GM23338 (cell line): ENCODE data around the gene SLC6A8. TPM values are rescaled to one million over a fixed set of nuclear protein-coding genes. Genes with fewer than 3 reads are reported as not detected.

Experiments
- ATAC-seq: fragments of 200-7000 bp; cut with Tn5 transposase; 3 replicates; pipeline ENCODE4 v1.9.1; 2020
- DNase-seq: peaks from one replicate; pipeline ENCODE4 v3.0.0-alpha.2; 2015; ENCODE audit warnings: low spot score
- H2AFZ ChIP-seq: fragments of 200-600 bp; sonication (generic); 2 replicates; pipeline ENCODE4 v1.8.0; 2016; ENCODE audit warnings: antibody characterized with exemption, mild to moderate bottlenecking, moderate library complexity
- H3F3A ChIP-seq: fragments of 200-600 bp; sonication (generic); replicated peaks from 2 replicates; pipeline ENCODE4 v1.8.0; 2017; ENCODE audit warnings: antibody characterized with exemption, mixed run types, low read depth
- H3K27ac ChIP-seq: fragments of 200-600 bp; sonication (generic); 2 replicates; pipeline ENCODE4 v1.6.1; 2016; ENCODE audit warnings: low read depth
- H3K27me3 ChIP-seq: fragments of 200-600 bp; sonication (generic); 2 replicates; pipeline ENCODE4 v1.8.0; 2016; ENCODE audit warnings: mild to moderate bottlenecking, mixed run types, moderate library complexity; ENCODE audit not compliant: insufficient read depth
- H3K36me3 ChIP-seq: fragments of 200-600 bp; sonication (generic); 2 replicates; pipeline ENCODE4 v1.8.0; 2016; ENCODE audit warnings: mild to moderate bottlenecking; ENCODE audit not compliant: insufficient read depth
- H3K4me1 ChIP-seq: fragments of 200-600 bp; sonication (generic); 2 replicates; pipeline ENCODE4 v1.8.0; 2016; ENCODE audit warnings: mild to moderate bottlenecking, moderate library complexity; ENCODE audit not compliant: insufficient read depth
- H3K4me2 ChIP-seq: fragments of 200-600 bp; sonication (generic); 2 replicates; pipeline ENCODE4 v1.7.1; 2017; ENCODE audit warnings: mixed run types
- H3K4me3 ChIP-seq: fragments of 200-600 bp; sonication (generic); 2 replicates; pipeline ENCODE4 v1.6.1; 2016; ENCODE audit warnings: mixed run types
- H3K79me2 ChIP-seq: fragments of 200-600 bp; sonication (generic); replicated peaks from 2 replicates; pipeline ENCODE4 v1.8.0; 2017; ENCODE audit warnings: mild to moderate bottlenecking; ENCODE audit not compliant: insufficient read depth
- H3K9me2 ChIP-seq: fragments of 200-600 bp; sonication (generic); 2 replicates; pipeline ENCODE4 v1.8.0; 2017; ENCODE audit not compliant: insufficient read depth
- H4K20me1 ChIP-seq: fragments of 200-600 bp; sonication (generic); replicated peaks from 2 replicates; pipeline ENCODE4 v1.8.0; 2017; ENCODE audit warnings: mild to moderate bottlenecking; ENCODE audit not compliant: insufficient read depth
- H3K27ac Mint-ChIP-seq: 2 replicates; pipeline ENCODE4 v1.8.0; 2020; ENCODE audit warnings: inconsistent platforms, mild to moderate bottlenecking, moderate library complexity, mixed read lengths
- H3K27me3 Mint-ChIP-seq: 3 replicates; pipeline ENCODE4 v1.8.0; 2022; ENCODE audit warnings: low read depth, mild to moderate bottlenecking, moderate library complexity, mixed read lengths, inconsistent platforms; ENCODE audit not compliant: insufficient read depth, poor library complexity
- H3K36me3 Mint-ChIP-seq: 3 replicates; pipeline ENCODE4 v1.8.0; 2021; ENCODE audit warnings: low read depth, mild to moderate bottlenecking, inconsistent platforms, moderate library complexity, mixed read lengths
- H3K4me1 Mint-ChIP-seq: 3 replicates; pipeline ENCODE4 v1.8.0; 2020; ENCODE audit warnings: mild to moderate bottlenecking, inconsistent platforms, mixed read lengths
- H3K4me3 Mint-ChIP-seq: 3 replicates; pipeline ENCODE4 v1.8.0; 2021; ENCODE audit warnings: moderate library complexity, mild to moderate bottlenecking, inconsistent platforms, mixed read lengths
- H3K9me3 Mint-ChIP-seq: 3 replicates; pipeline ENCODE4 v1.8.0; 2020; ENCODE audit warnings: moderate library complexity, mild to moderate bottlenecking, inconsistent platforms, mixed read lengths
- EZH2 ChIP-seq: fragments of 200-600 bp; sonication (generic); IDR thresholded peaks from one replicate; pipeline ENCODE4 v1.8.0; 2017; ENCODE audit warnings: antibody characterized with exemption, mild to moderate bottlenecking, low read depth; ENCODE audit not compliant: unreplicated experiment
- JUNB ChIP-seq: IDR thresholded peaks from one replicate; pipeline ENCODE4 v1.6.1; 2016; ENCODE audit warnings: antibody characterized with exemption; ENCODE audit not compliant: unreplicated experiment
- POLR2AphosphoS5 ChIP-seq: IDR thresholded peaks from 2 replicates; pipeline ENCODE4 v1.6.1; 2016; ENCODE audit warnings: antibody characterized with exemption, low read depth
- ZNF114 ChIP-seq: fragments of 250-450 bp; sonication (Bioruptor Pico); IDR thresholded peaks from 2 replicates; pipeline ENCODE4 v1.5.0; 2020; ENCODE audit warnings: mild to moderate bottlenecking, moderate library complexity
- polyA plus RNA-seq: library from polyadenylated mRNA; unstranded; fragments of >200 nt; fragmentation: Nextera tagmentation; extraction: Ambion mirVana; gene quantifications from 2 replicates; pipeline ENCODE4 v1.2.1, GENCODE V29; 2016
- total RNA-seq: library from RNA; depleted of rRNA; stranded (reverse); fragments of >200 nt; shearing (Covaris generic); gene quantifications from 2 replicates; pipeline ENCODE4 v1.2.3, GENCODE V29; 2014
- TF ChIP-seq, protein P1 (sequence below), 2 experiments: fragments of 200-600 bp in 1 of 2; sonication (generic) in 1 of 2; conservative IDR thresholded peaks; 2 replicates each; pipeline versions ENCODE4 v1.5.1 to v1.6.1; 2016 to 2017; ENCODE audit warnings: antibody characterized with exemption in 2 of 2, low read depth in 2 of 2, mild to moderate bottlenecking in 2 of 2, moderate library complexity in 1 of 2

Gene SLC6A8
- total and polyA plus RNA-seq, 2 experiments from 2014 or later, result 19.5 to 68.6 TPM

DNA sequence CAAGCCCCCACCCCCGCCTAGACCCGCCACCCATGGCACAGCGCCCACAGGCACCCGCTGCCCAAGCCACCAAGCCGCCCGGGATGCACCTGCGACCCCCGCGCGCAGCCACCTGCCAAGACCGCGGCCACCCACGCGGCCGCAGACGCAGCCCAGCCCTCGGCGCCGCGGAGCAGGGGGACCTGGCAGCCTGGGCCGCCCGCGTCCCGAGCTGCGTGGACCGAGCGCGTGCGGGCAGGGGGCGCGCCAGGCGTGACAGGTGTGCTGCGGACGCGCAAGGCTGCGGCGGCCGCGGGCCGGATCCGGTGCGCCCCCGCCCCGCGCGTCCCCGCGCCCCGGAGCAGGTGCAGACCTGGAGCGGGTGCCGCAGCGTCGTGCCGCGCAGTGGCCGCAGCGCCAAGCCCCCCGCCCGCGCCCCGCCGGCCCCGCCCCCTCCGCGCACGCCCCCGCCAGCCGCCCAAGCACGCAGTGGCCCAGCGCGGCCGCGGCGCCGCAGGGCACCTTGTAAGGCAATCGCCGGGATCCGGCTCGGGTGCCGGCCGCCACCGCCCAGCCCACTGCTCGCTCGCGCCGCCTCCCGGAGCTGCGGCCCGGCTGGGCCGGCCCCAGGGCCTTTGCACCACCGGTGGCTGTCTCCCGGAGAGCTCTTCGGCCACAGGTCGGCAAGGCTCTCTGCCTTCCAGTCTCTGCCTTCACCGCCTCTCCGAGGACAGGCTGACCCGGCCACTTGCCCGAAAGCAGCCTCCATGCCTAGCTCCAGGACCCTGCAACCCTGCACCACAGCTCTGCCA lies 14.1 kb upstream of the SLC6A8 start, which contains the start of gene PNCK:
Gene PNCK (minus strand): TSS at position 386 of the 791 bp plus-strand sequence. CDS start 737 bp downstream, outside the sequence.
- 0 out of 2 replicates have a peak, but pooled peaks cover 2% of the 10 kb centered on the region for H3K27me3 ChIP-seq
- Mint-ChIP-seq H3K36me3 (no peaks in the 10 kb centered on the region), H3K27me3 (peaks cover 13% of the 10 kb centered on the region), H3K4me1 (peaks cover 12% of the 10 kb centered on the region), H3K4me3 (peak within 1 kb of the TSS; percentile 62), H3K27ac (no peak within 1 kb of the TSS), H3K9me3 (no peaks in the 10 kb centered on the region)
- H3K9me2 ChIP-seq, result no peaks in the 10 kb centered on the region
- H3K4me3 ChIP-seq, result peak within 1 kb of the TSS; percentile 36; the same call in 1 of the 2 replicates
- H3K79me2 ChIP-seq, result no peaks in the 10 kb centered on the region
- no peaks in the 10 kb centered on the region; the same call in 1 of the 2 replicates for H3K4me1 ChIP-seq
- no peaks in the 10 kb centered on the region for H3F3A ChIP-seq
- ATAC-seq (peak; percentile 42), DNase-seq (peak; percentile 55)
- TF ChIP-seq EZH2, result no peak
- TF ChIP-seq, protein P1, sequence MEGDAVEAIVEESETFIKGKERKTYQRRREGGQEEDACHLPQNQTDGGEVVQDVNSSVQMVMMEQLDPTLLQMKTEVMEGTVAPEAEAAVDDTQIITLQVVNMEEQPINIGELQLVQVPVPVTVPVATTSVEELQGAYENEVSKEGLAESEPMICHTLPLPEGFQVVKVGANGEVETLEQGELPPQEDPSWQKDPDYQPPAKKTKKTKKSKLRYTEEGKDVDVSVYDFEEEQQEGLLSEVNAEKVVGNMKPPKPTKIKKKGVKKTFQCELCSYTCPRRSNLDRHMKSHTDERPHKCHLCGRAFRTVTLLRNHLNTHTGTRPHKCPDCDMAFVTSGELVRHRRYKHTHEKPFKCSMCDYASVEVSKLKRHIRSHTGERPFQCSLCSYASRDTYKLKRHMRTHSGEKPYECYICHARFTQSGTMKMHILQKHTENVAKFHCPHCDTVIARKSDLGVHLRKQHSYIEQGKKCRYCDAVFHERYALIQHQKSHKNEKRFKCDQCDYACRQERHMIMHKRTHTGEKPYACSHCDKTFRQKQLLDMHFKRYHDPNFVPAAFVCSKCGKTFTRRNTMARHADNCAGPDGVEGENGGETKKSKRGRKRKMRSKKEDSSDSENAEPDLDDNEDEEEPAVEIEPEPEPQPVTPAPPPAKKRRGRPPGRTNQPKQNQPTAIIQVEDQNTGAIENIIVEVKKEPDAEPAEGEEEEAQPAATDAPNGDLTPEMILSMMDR (conservative IDR thresholded peaks at IDR 0.05; ENCODE audit: low read depth in 2 of 2), result 0 out of 4 replicates have a peak, but pooled peaks of 1 of the 2 experiments have one; percentile 3
- no peaks in the 10 kb centered on the region for H3K36me3 ChIP-seq
- no peaks in the 10 kb centered on the region for H4K20me1 ChIP-seq
- H3K4me2 ChIP-seq, result peak within 1 kb of the TSS; percentile 48; the same call in 1 of the 2 replicates
- no peak within 1 kb of the TSS for H3K27ac ChIP-seq
- no peak within 1 kb of the TSS; the same call in 1 of the 2 replicates for H2AFZ ChIP-seq

DNA sequence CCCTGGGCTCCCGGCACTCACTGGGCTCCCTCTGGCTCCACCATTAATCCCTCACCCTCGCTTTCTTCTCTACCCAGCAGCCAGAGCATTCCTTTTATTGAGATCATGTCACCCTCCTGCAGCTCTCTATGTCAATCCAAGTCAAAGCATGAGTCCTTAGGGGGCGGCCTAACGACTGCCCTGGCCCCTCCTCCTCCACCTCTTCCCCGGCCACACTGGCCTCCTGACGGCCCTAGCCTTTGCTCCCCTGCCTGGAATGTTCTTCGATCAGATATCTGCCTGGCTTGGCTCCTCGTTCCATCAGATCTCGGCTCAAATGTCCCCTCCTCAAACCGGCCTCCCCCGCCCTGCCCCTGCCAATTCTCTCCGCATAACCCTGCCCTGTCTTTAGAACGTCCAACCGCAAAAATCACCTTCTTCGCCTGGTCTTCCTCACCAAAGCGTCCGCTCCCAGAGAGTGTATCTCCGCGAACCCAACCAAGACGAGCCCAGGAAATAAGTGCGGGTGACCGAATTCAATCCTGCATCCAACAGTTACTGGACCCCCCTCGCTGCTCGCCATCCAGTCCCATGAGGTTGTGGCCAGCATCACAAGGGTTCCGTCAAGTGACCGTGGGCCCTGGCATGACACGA lies 13.4 kb upstream of the SLC6A8 start:
- peak overlapping the region; percentile 30; the same call in 1 of the 2 replicates for H3K4me3 ChIP-seq
- H4K20me1 ChIP-seq, result no peaks in the 10 kb centered on the region
- Mint-ChIP-seq H3K36me3 (no peaks in the 10 kb centered on the region), H3K27me3 (peaks cover 13% of the 10 kb centered on the region), H3K4me1 (peaks cover 12% of the 10 kb centered on the region), H3K4me3 (peak overlapping the region; percentile 62), H3K9me3 (no peaks in the 10 kb centered on the region), H3K27ac (no peak overlapping the region)
- H3K4me1 ChIP-seq, result no peaks in the 10 kb centered on the region; the same call in 1 of the 2 replicates
- no peaks in the 10 kb centered on the region for H3K79me2 ChIP-seq
- H3K4me2 ChIP-seq, result peak overlapping the region; percentile 32; the same call in 1 of the 2 replicates
- no peaks in the 10 kb centered on the region for H3K36me3 ChIP-seq
- no peak for TF ChIP-seq ZNF114 (CRISPR knock-in tag)
- no peak for TF ChIP-seq JUNB
- TF ChIP-seq, protein P1 (conservative IDR thresholded peaks at IDR 0.05; ENCODE audit: low read depth in 2 of 2), result no peak
- TF ChIP-seq POLR2AphosphoS5, result no peak
- no peak overlapping the region; the same call in 1 of the 2 replicates for H2AFZ ChIP-seq
- 0 out of 2 replicates have a peak, but pooled peaks cover 2% of the 10 kb centered on the region for H3K27me3 ChIP-seq
- H3K9me2 ChIP-seq, result no peaks in the 10 kb centered on the region
- no peak overlapping the region for H3K27ac ChIP-seq
- no peak for DNase-seq
- ATAC-seq, result peak; percentile 67
- H3F3A ChIP-seq, result no peaks in the 10 kb centered on the region
